T-helper 1 cell (primary cell): Measurements from ENCODE around the gene MTOR.
A peak's percentile ranks its signal among the peaks of the same experiment; 100 is the strongest.
"Not testable (repeated sequence)": the region's sequence is repeated elsewhere in the genome, so short reads cannot be mapped to it uniquely, and the experiment has no call there.

ENCODE experiments used
- DNase-seq, 5 donors: peaks; one replicate each; pipeline ENCODE4 v3.0.0-alpha.2; 2012 to 2020
- total RNA-seq, 4 donors: gene quantifications; one replicate each; lab custom pipeline; 2026; lab: John Stamatoyannopoulos, UW

MTOR gene
- 102 to 173 (median 144) reads per million in 4 donors for total RNA-seq

GRCh38 chr1:11262171-11263049 lies at the start of gene MTOR:
Gene MTOR (minus strand): TSS chr1:11262551. CDS start chr1:11259409, 3,142 bp downstream.
- peak; percentile 93 to 99 (median 96) for DNase-seq

- no peak for DNase-seq
These were observed 47.0 kb upstream of the MTOR start for GRCh38 chr1:11309385-11309784.

GRCh38 chr1:11308699-11309224 lies 46.4 kb upstream of the MTOR start:
- DNase-seq = no peak

GRCh38 chr1:11307852-11308251 lies 45.5 kb upstream of the MTOR start:
- DNase-seq = no peak

GRCh38 chr1:11305516-11305915 lies 43.2 kb upstream of the MTOR start:
- DNase-seq = not testable (repeated sequence)

GRCh38 chr1:11302366-11302765 lies 40.0 kb upstream of the MTOR start:
- no peak for DNase-seq

- DNase-seq = no peak
These were observed 39.2 kb upstream of the MTOR start for GRCh38 chr1:11301601-11302000.

- DNase-seq = no peak
These were observed 36.8 kb upstream of the MTOR start for GRCh38 chr1:11299225-11299574.

- DNase-seq = no peak
These were observed 36.3 kb upstream of the MTOR start for GRCh38 chr1:11298390-11299224.

- not testable (repeated sequence) for DNase-seq
These were observed 35.4 kb upstream of the MTOR start for GRCh38 chr1:11297774-11298173.

GRCh38 chr1:11295905-11296304 lies 33.6 kb upstream of the MTOR start:
- DNase-seq = no peak

GRCh38 chr1:11294951-11295350 lies 32.6 kb upstream of the MTOR start:
- peak in 1 of 5 donors; percentile 44 for DNase-seq

GRCh38 chr1:11293856-11294255 lies 31.5 kb upstream of the MTOR start:
- no peak for DNase-seq

GRCh38 chr1:11291049-11291448 lies 28.7 kb upstream of the MTOR start:
- no peak for DNase-seq

- DNase-seq = no peak
These were observed 26.7 kb upstream of the MTOR start for GRCh38 chr1:11289064-11289463.

- DNase-seq = no peak
These were observed 24.5 kb upstream of the MTOR start for GRCh38 chr1:11286735-11287410.

- DNase-seq = no peak
These were observed 23.8 kb upstream of the MTOR start for GRCh38 chr1:11285883-11286734.

GRCh38 chr1:11284784-11285183 lies 22.4 kb upstream of the MTOR start:
- DNase-seq = no peak

- no peak for DNase-seq
These were observed 20.8 kb upstream of the MTOR start for GRCh38 chr1:11283151-11283550.

- DNase-seq = no peak
These were observed 19.4 kb upstream of the MTOR start for GRCh38 chr1:11281518-11282331.
